HepG2 (cell line): ENCODE results near the gene CRYAB.

Experiments
- CHCHD3 ChIP-seq: sonication (generic); formaldehyde crosslinking; IDR thresholded peaks from 2 replicates; pipeline ENCODE4 v1.8.0; 2022; ENCODE audit warnings: mild to moderate bottlenecking, missing genetic modification reagents, moderate library complexity
- CTCF ChIP-seq: sonication (generic); formaldehyde crosslinking; IDR thresholded peaks from 2 replicates; pipeline ENCODE4 v1.5.0; 2020; ENCODE audit warnings: mild to moderate bottlenecking, missing genetic modification reagents, moderate library complexity
- MXI1 ChIP-seq: IDR thresholded peaks from 3 replicates; pipeline ENCODE4 v1.6.1; 2012; ENCODE audit warnings: low read depth, low read length, inconsistent platforms, borderline replicate concordance

- TF ChIP-seq MXI1 (no peak), CTCF (no peak), CHCHD3 (CRISPR knock-in tag) (no peak)
Measured at GRCh38 chr11:111957663-111958444, 46.3 kb upstream of the CRYAB start.
